Measurements from ENCODE around the gene RABGEF1.
"Not testable (repeated sequence)": the region's sequence is repeated elsewhere in the genome, so short reads cannot be mapped to it uniquely, and the experiment has no call there.

RABGEF1 gene

GRCh38 chr7:66740302-66740979, at the start of gene RABGEF1:
Gene RABGEF1, plus strand, starts transcription at chr7:66740733. Its CDS starts 31,167 bp downstream, at chr7:66771900.
- Mint-ChIP-seq H3K9me3 (peaks cover 17% of the 10 kb centered on the region), H3K27ac (peak within 1 kb of the TSS; percentile 97), H3K4me3 (peak within 1 kb of the TSS; percentile 92), H3K36me3 (ENCODE audit: low read depth) (peaks cover 35% of the 10 kb centered on the region), H3K27me3 (ENCODE audit: low read depth, poor library complexity) (peaks cover 2% of the 10 kb centered on the region), H3K4me1 (peaks cover 23% of the 10 kb centered on the region)
- no peak for TF ChIP-seq CTCF (IDR thresholded peaks at IDR 0.05)
- peak; percentile 98 for DNase-seq

- Mint-ChIP-seq H3K4me1 (peaks cover 17% of the 10 kb centered on the region), H3K4me3 (no peak overlapping the region), H3K27me3 (ENCODE audit: low read depth, poor library complexity) (peaks cover 3% of the 10 kb centered on the region), H3K27ac (no peak overlapping the region), H3K36me3 (ENCODE audit: low read depth) (peaks cover 12% of the 10 kb centered on the region), H3K9me3 (peaks cover 3% of the 10 kb centered on the region)
- no peak for DNase-seq
- TF ChIP-seq CTCF (IDR thresholded peaks at IDR 0.05) = no peak
These were observed 47.2 kb upstream of the RABGEF1 start for GRCh38 chr7:66693331-66693730.

GRCh38 chr7:66694286-66694685, 46.2 kb upstream of the RABGEF1 start:
- Mint-ChIP-seq H3K27me3 (ENCODE audit: low read depth, poor library complexity) (peaks cover 3% of the 10 kb centered on the region), H3K4me1 (peaks cover 17% of the 10 kb centered on the region), H3K4me3 (no peak overlapping the region), H3K9me3 (no peaks in the 10 kb centered on the region), H3K27ac (peak overlapping the region; percentile 73), H3K36me3 (ENCODE audit: low read depth) (peaks cover 7% of the 10 kb centered on the region)
- TF ChIP-seq CTCF (IDR thresholded peaks at IDR 0.05) = no peak
- no peak for DNase-seq

- DNase-seq; H3K36me3 Mint-ChIP-seq (ENCODE audit: low read depth); H3K4me3 Mint-ChIP-seq; H3K9me3 Mint-ChIP-seq; H3K27me3 Mint-ChIP-seq (ENCODE audit: low read depth, poor library complexity): not testable (repeated sequence)
- peaks cover 17% of the 10 kb centered on the region for H3K4me1 Mint-ChIP-seq
- peak overlapping the region; percentile 68 for H3K27ac Mint-ChIP-seq
These were observed 45.1 kb upstream of the RABGEF1 start for GRCh38 chr7:66695417-66695816.

- not testable (repeated sequence) for H3K27me3 Mint-ChIP-seq (ENCODE audit: low read depth, poor library complexity); DNase-seq; H3K36me3 Mint-ChIP-seq (ENCODE audit: low read depth); H3K9me3 Mint-ChIP-seq; H3K27ac Mint-ChIP-seq; H3K4me3 Mint-ChIP-seq
- H3K4me1 Mint-ChIP-seq = peaks cover 17% of the 10 kb centered on the region
These were observed 44.4 kb upstream of the RABGEF1 start for GRCh38 chr7:66696134-66696533.

- Mint-ChIP-seq H3K27me3 (ENCODE audit: low read depth, poor library complexity) (peaks cover 3% of the 10 kb centered on the region), H3K4me3 (no peak overlapping the region), H3K9me3 (no peaks in the 10 kb centered on the region), H3K36me3 (ENCODE audit: low read depth) (peaks cover 7% of the 10 kb centered on the region), H3K4me1 (peaks cover 17% of the 10 kb centered on the region), H3K27ac (peak overlapping the region; percentile 57)
- no peak for TF ChIP-seq CTCF (IDR thresholded peaks at IDR 0.05)
- DNase-seq = no peak
These were observed 43.8 kb upstream of the RABGEF1 start for GRCh38 chr7:66696774-66697191.

Data from nephron progenitor cell (in vitro differentiated cells).